Lower lobe of right lung (tissue), 2 donors: ENCODE results near the gene TMPRSS9. TPM values are rescaled to one million over a fixed set of nuclear protein-coding genes. Genes with fewer than 3 reads are reported as not detected.

Source experiments
- ATAC-seq, 2 donors: fragments of 200-7000 bp; cut with Tn5 transposase; one replicate each; pipeline ENCODE4 v1.9.1; 2020 to 2022; ENCODE audit warnings: mild to moderate bottlenecking in 2 of 2, moderate library complexity in 2 of 2
- DNase-seq: peaks from one replicate; pipeline ENCODE4 v3.0.0-alpha.2; 2020
- H3K27ac ChIP-seq: fragments of 200-600 bp; one replicate; pipeline ENCODE4 v1.8.0; 2022
- H3K27me3 ChIP-seq: fragments of 200-600 bp; one replicate; pipeline ENCODE4 v1.8.0; 2022; ENCODE audit warnings: low read depth
- H3K36me3 ChIP-seq: fragments of 200-600 bp; one replicate; pipeline ENCODE4 v1.8.0; 2022; ENCODE audit warnings: mild to moderate bottlenecking
- H3K4me1 ChIP-seq: fragments of 200-600 bp; one replicate; pipeline ENCODE4 v1.8.0; 2022
- H3K4me3 ChIP-seq: fragments of 200-600 bp; one replicate; pipeline ENCODE4 v1.8.0; 2022; ENCODE audit warnings: mild to moderate bottlenecking
- H3K9me3 ChIP-seq: fragments of 200-600 bp; one replicate; pipeline ENCODE4 v1.8.0; 2022
- intact Hi-C: fragments of 100-400 bp; cut with DNase I; formaldehyde crosslinking; loops from one replicate; pipeline ENCODE4 v1.11.0; 2022
- total RNA-seq: library from RNA; stranded (reverse); fragmentation: NEBNext Ultra II Directional; extraction: Animal tissue kit (Norgen Biotek cat#: 25700); gene quantifications from one replicate; pipeline ENCODE4 v1.2.1, GENCODE V29; 2021
- TF ChIP-seq, protein P1 (sequence below): fragments of 200-600 bp; IDR thresholded peaks from one replicate; pipeline ENCODE4 v1.8.0; 2022; ENCODE audit warnings: antibody characterized with exemption, mild to moderate bottlenecking
- donor health status: DM: no; HTN: yes; CAD: no; lungs with severe emphysema.

The TMPRSS9 gene
- total RNA-seq, 1 donor from 2014 or later, result not detected

DNA sequence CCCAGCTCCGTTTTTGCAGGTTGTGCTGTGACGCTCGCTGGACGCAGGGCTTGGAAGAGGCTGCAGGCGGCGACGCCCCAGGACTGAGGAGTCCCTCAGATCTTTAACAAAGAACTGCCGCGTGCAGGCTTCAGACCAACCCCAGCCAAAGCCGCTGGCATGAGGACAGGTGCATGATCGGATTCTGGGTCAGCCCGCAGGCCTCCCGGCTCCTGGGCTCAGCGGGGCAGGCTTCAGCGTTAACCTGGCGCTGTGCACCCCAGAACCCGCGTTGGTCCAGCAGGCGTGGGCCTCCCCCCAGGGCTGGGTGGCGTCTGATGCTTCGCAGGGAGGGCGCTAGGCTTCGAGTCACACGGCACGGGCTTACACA is 68.2 kb downstream of the TMPRSS9 start:
- Histone ChIP-seq H3K4me1 (peaks cover 28% of the 10 kb centered on the region), H3K27ac (peak overlapping the region; percentile 95), H3K27me3 (no peaks in the 10 kb centered on the region), H3K4me3 (peak overlapping the region; percentile 96), H3K36me3 (peaks cover 31% of the 10 kb centered on the region), H3K9me3 (no peaks in the 10 kb centered on the region)
- intact Hi-C loops, result no loop called here
- no peak for ATAC-seq
- DNase-seq, result peak; percentile 65
- TF ChIP-seq, protein P1, sequence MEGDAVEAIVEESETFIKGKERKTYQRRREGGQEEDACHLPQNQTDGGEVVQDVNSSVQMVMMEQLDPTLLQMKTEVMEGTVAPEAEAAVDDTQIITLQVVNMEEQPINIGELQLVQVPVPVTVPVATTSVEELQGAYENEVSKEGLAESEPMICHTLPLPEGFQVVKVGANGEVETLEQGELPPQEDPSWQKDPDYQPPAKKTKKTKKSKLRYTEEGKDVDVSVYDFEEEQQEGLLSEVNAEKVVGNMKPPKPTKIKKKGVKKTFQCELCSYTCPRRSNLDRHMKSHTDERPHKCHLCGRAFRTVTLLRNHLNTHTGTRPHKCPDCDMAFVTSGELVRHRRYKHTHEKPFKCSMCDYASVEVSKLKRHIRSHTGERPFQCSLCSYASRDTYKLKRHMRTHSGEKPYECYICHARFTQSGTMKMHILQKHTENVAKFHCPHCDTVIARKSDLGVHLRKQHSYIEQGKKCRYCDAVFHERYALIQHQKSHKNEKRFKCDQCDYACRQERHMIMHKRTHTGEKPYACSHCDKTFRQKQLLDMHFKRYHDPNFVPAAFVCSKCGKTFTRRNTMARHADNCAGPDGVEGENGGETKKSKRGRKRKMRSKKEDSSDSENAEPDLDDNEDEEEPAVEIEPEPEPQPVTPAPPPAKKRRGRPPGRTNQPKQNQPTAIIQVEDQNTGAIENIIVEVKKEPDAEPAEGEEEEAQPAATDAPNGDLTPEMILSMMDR, result no peak

GRCh38 chr19:2428756-2429711 is 69.0 kb downstream of the TMPRSS9 start:
- DNase-seq (no peak), ATAC-seq (no peak)
- peaks cover 28% of the 10 kb centered on the region for H3K4me1 ChIP-seq
- H3K27me3 ChIP-seq, result no peaks in the 10 kb centered on the region
- TF ChIP-seq, protein P1, result no peak
- intact Hi-C loops, result no loop called here
- H3K27ac ChIP-seq, result peak overlapping the region; percentile 95
- peak overlapping the region; percentile 96 for H3K4me3 ChIP-seq
- H3K36me3 ChIP-seq, result peaks cover 35% of the 10 kb centered on the region
- no peaks in the 10 kb centered on the region for H3K9me3 ChIP-seq

DNA sequence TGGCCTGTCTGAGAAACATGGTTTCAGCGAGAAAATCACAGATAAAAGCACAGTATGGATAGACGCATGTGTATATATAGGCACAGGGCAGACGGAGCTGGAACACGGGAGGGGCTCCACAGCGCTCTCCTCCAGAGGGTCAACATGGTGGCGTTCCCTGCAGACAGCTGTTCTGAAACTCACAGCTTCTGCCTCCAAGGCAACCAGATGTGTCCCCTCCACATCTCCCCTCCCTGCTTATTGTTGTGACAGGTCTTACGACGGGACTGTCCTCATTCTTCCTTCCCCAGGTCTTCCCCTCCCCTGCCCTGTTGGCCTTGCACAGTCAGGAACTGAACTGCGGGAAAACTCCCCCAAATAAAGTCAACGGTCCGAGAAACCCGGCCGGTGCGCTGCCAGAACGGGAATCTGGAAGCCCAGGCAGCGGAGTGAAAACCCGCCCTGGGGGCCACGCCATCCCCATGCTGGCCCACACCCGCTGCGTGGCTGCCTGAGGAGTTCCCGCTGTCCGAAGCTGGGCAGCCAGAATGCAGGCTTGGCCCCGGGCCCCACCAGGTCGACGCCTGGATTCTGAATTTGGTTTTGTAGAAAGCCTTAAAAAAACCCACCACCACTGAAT is 70.0 kb downstream of the TMPRSS9 start:
- Histone ChIP-seq H3K27me3 (no peaks in the 10 kb centered on the region), H3K9me3 (no peaks in the 10 kb centered on the region), H3K4me3 (no peak overlapping the region), H3K36me3 (peaks cover 42% of the 10 kb centered on the region), H3K27ac (no peak overlapping the region), H3K4me1 (peaks cover 28% of the 10 kb centered on the region)
- TF ChIP-seq, protein P1, result no peak
- no peak for DNase-seq
- ATAC-seq, result no peak
- intact Hi-C loops, result no loop called here

DNA sequence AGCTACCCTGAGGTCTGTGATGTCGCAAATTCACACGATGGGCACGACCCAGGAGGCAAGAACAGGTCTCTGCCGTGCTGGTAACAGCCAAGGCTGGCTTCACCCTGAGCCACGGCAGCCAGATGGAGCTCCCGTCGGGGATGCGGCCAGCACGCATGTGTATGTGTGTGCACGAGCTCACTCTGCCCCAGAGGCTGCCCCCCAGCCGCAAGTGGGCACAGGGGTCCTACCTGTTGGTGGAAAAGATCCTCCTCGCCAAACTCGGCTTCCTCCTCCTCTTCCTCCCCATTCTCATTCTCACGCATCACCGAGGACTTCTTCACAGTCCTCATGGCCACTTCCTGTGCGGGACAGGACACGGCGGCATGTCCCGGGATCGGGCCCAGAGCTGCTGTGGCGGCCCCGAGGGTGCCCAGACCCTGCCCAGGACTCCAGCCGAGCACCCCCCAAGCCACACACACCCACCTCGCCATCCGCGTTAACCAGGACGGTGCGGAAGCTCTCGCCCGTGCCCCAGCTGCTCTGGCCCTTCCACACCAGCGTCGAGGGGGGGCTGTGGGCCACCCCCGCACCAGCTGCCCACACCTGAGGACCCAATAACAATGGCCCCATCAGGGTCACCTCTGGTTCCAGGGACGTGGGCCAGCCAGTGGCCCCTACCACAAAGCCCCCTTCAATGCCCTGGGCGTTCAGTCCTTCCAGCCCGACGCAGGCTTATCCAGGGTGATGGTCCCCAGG is 71.4 kb downstream of the TMPRSS9 start:
- intact Hi-C loops, result no loop called here
- ATAC-seq (no peak), DNase-seq (no peak)
- no peak overlapping the region for H3K4me3 ChIP-seq
- no peak overlapping the region for H3K27ac ChIP-seq
- H3K36me3 ChIP-seq, result peaks cover 33% of the 10 kb centered on the region
- H3K9me3 ChIP-seq, result no peaks in the 10 kb centered on the region
- H3K27me3 ChIP-seq, result no peaks in the 10 kb centered on the region
- H3K4me1 ChIP-seq, result peaks cover 16% of the 10 kb centered on the region
- TF ChIP-seq, protein P1, result no peak

DNA sequence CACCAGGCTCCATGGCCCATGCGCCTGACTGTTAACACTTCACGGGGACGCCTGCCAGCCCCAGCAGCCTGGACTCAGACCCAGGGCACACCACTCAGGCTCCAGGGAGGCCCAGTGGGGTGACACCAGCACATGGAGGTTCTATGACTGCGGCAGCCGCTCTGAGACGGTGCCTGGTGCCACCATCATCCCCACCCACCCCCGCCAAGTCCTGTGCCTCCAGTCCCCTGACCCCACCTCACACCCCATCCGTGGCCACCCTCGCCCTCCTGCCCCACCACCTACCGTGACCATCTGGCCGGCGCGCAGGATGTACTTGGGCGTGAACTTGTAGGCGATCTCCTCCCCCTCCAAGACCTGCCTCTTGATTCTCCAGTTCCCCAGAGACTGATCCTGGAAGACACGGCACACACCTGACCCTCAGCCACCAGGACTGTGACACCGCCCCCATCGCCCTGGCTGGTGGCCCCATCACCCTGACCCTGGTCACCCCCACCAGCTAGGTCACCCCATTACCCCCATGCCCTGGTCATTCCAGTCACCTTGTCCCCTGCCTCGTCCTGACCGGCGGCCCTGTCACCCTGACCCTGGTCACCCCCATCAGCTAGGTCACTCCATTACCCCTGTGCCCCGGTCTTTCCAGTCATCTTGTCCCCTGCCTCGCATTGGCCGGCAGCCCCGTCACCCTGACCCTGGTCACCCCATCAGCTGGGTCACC is 72.2 kb downstream of the TMPRSS9 start:
- H3K36me3 ChIP-seq, result peaks cover 39% of the 10 kb centered on the region
- ATAC-seq, result no peak

More for the DNA sequence above, 72.2 kb downstream of the TMPRSS9 start:
- H3K27ac ChIP-seq, result no peak overlapping the region
- peaks cover 10% of the 10 kb centered on the region for H3K4me1 ChIP-seq
- no peaks in the 10 kb centered on the region for H3K9me3 ChIP-seq
- H3K4me3 ChIP-seq, result no peak overlapping the region
- H3K27me3 ChIP-seq, result no peaks in the 10 kb centered on the region
- intact Hi-C loops, result no loop called here
- TF ChIP-seq, protein P1, result no peak
- no peak for DNase-seq
